GM12878 (cell line): ENCODE data around the gene MYO3B. TPM values are rescaled to one million over a fixed set of nuclear protein-coding genes. Genes with fewer than 3 reads are reported as not detected.

Source experiments
- ATAC-seq: fragments of 200-7000 bp; cut with Tn5 transposase; 3 replicates; pipeline ENCODE4 v1.9.1; 2020; ENCODE audit warnings: mild to moderate bottlenecking, moderate library complexity
- BruUV-seq: library from RNA; stranded (reverse); fragments of 400-500 nt; replicated peaks from 2 replicates; lab custom pipeline; 2021; lab: Mats Ljungman, UMichigan
- CTCF ChIA-PET: fragments of 300-600 bp; sonication (Branson Sonifier 250); formaldehyde crosslinking; extraction: SDS; loops from one replicate; lab custom pipeline; 2021; ENCODE audit warnings: inconsistent platforms; lab: Yijun Ruan, JAX
- POLR2A ChIA-PET: fragments of 350-600 bp; formaldehyde crosslinking; extraction: SDS; loops from one replicate; lab custom pipeline; 2021; ENCODE audit warnings: inconsistent platforms; lab: Charles Lee
- RAD21 ChIA-PET: fragments of 300-600 bp; sonication (Branson Sonifier 250); formaldehyde crosslinking; loops from one replicate; lab custom pipeline; 2023; ENCODE audit warnings: antibody characterized with exemption; ENCODE audit not compliant: unreplicated experiment; lab: Charles Lee
- SMC1A ChIA-PET: fragments of 300-600 bp; sonication (Branson Sonifier 250); formaldehyde crosslinking; loops from one replicate; lab custom pipeline; 2023; ENCODE audit not compliant: unreplicated experiment, uncharacterized antibody; lab: Charles Lee
- DNase-seq: peaks from one replicate; pipeline ENCODE4 v3.0.0-alpha.2; 2011; ENCODE audit warnings: low read depth, low spot score
- FAIRE-seq: peaks from 3 replicates; lab custom pipeline; 2011; peaks lifted over from hg19 to GRCh38; lab: Jason Lieb, UNC
- H2AFZ ChIP-seq: 2 replicates; pipeline ENCODE4 v1.6.0; 2011; ENCODE audit warnings: low read depth, low read length, control low read depth; ENCODE audit not compliant: control insufficient read depth
- H3K27ac ChIP-seq: 2 replicates; pipeline ENCODE4 v1.5.1; 2011; ENCODE audit warnings: control low read depth; ENCODE audit not compliant: control insufficient read depth, insufficient read depth
- H3K27me3 ChIP-seq, 2 experiments: replicated peaks in 1 of 2; 2 replicates each; pipeline versions ENCODE4 v1.6.0 to v1.6.1; 2011; ENCODE audit warnings: low read length in 1 of 2; ENCODE audit not compliant: control insufficient read depth in 2 of 2, insufficient read depth in 2 of 2
- H3K36me3 ChIP-seq, 2 experiments: 2 replicates each; pipeline ENCODE4 v1.5.1; 2011; ENCODE audit warnings: low read length in 1 of 2; ENCODE audit not compliant: control insufficient read depth in 2 of 2, insufficient read depth in 2 of 2
- H3K4me1 ChIP-seq: 2 replicates; pipeline ENCODE4 v1.6.1; 2011; ENCODE audit warnings: mild to moderate bottlenecking, low read length, moderate library complexity, mixed read lengths; ENCODE audit not compliant: control insufficient read depth, insufficient read depth
- H3K4me2 ChIP-seq: 2 replicates; pipeline ENCODE4 v1.6.0; 2011; ENCODE audit warnings: control low read depth; ENCODE audit not compliant: control insufficient read depth, insufficient read depth
- H3K4me3 ChIP-seq: fragments of 200-600 bp; sonication (generic); 2 replicates; pipeline ENCODE4 v1.5.1; 2016
- H3K79me2 ChIP-seq: 2 replicates; pipeline ENCODE4 v1.6.0; 2011; ENCODE audit warnings: low read length; ENCODE audit not compliant: control insufficient read depth, insufficient read depth
- H3K9ac ChIP-seq: 2 replicates; pipeline ENCODE4 v1.8.0; 2011; ENCODE audit warnings: low read length, control low read depth, mixed read lengths; ENCODE audit not compliant: control insufficient read depth, insufficient read depth
- H3K9me3 ChIP-seq: replicated peaks from 3 replicates; pipeline ENCODE4 v1.5.1; 2011; ENCODE audit warnings: mild to moderate bottlenecking, low read length; ENCODE audit not compliant: control insufficient read depth, insufficient read depth
- H4K20me1 ChIP-seq: 2 replicates; pipeline ENCODE4 v1.6.0; 2011; ENCODE audit not compliant: control insufficient read depth, insufficient read depth
- ASH2L ChIP-seq: fragments of 300-600, 200-600 bp; sonication (generic); IDR thresholded peaks from 2 replicates; pipeline ENCODE4 v1.6.1; 2017; ENCODE audit warnings: low read depth, mild to moderate bottlenecking, borderline replicate concordance
- BACH1 ChIP-seq: fragments of 450-650 bp; IDR thresholded peaks from 2 replicates; pipeline ENCODE4 v1.6.1; 2017; ENCODE audit warnings: mild to moderate bottlenecking, borderline replicate concordance
- BCL3 ChIP-seq: IDR thresholded peaks from 2 replicates; pipeline ENCODE4 v1.6.1; 2011; ENCODE audit warnings: borderline replicate concordance, low read depth, mild to moderate bottlenecking, moderate library complexity, low read length; ENCODE audit not compliant: insufficient read depth, poor library complexity, severe bottlenecking
- CBX5 ChIP-seq: sonication (generic); IDR thresholded peaks from 2 replicates; pipeline ENCODE4 v1.6.1; 2016; ENCODE audit warnings: low read depth, moderate library complexity, mild to moderate bottlenecking, inconsistent platforms
- CREB1 ChIP-seq: IDR thresholded peaks from 2 replicates; pipeline ENCODE4 v1.6.1; 2012; ENCODE audit warnings: low read depth, mild to moderate bottlenecking, inconsistent platforms
- CREM ChIP-seq: IDR thresholded peaks from 2 replicates; pipeline ENCODE4 v1.6.1; 2014; ENCODE audit warnings: antibody characterized with exemption, low read depth
- HDAC2 ChIP-seq: fragments of 200-600 bp; sonication (generic); IDR thresholded peaks from 2 replicates; pipeline ENCODE4 v1.6.1; 2017
- HDGF ChIP-seq: fragments of 450-650 bp; IDR thresholded peaks from 2 replicates; pipeline ENCODE4 v1.6.1; 2016; ENCODE audit warnings: antibody characterized with exemption
- LARP7 ChIP-seq: fragments of 450-650 bp; IDR thresholded peaks from 2 replicates; pipeline ENCODE4 v1.6.1; 2017; ENCODE audit warnings: mild to moderate bottlenecking
- MEF2A ChIP-seq: IDR thresholded peaks from 2 replicates; pipeline ENCODE4 v1.6.1; 2011; ENCODE audit warnings: low read depth, mild to moderate bottlenecking, low read length, moderate library complexity; ENCODE audit not compliant: insufficient read depth
- POLR2AphosphoS5 ChIP-seq: IDR thresholded peaks from 2 replicates; pipeline ENCODE4 v1.6.1; 2011; ENCODE audit warnings: mild to moderate bottlenecking, low read length, inconsistent platforms
- POU2F2 ChIP-seq: IDR thresholded peaks from 3 replicates; pipeline ENCODE4 v1.6.1; 2011; ENCODE audit warnings: low read depth, mild to moderate bottlenecking, low read length, borderline replicate concordance
- RAD51 ChIP-seq: fragments of 450-650 bp; IDR thresholded peaks from 2 replicates; pipeline ENCODE4 v1.6.1; 2016; ENCODE audit warnings: moderate library complexity, mild to moderate bottlenecking, inconsistent platforms
- RBBP5 ChIP-seq: fragments of 200-600 bp; sonication (generic); conservative IDR thresholded peaks from 2 replicates; pipeline ENCODE4 v1.6.1; 2016
- RCOR1 ChIP-seq: conservative IDR thresholded peaks from 2 replicates; pipeline ENCODE4 v1.6.1; 2012; ENCODE audit warnings: low read depth, low read length, improper control_type of control experiment
- SMC3 ChIP-seq: IDR thresholded peaks from 2 replicates; pipeline ENCODE4 v1.6.1; 2011; ENCODE audit warnings: low read length, improper control_type of control experiment, borderline replicate concordance
- SPI1 ChIP-seq: IDR thresholded peaks from 2 replicates; pipeline ENCODE4 v1.6.1; 2011; ENCODE audit warnings: low read depth, mild to moderate bottlenecking, low read length, moderate library complexity, borderline replicate concordance; ENCODE audit not compliant: insufficient read depth
- TCF12 ChIP-seq: IDR thresholded peaks from 2 replicates; pipeline ENCODE4 v1.6.1; 2011; ENCODE audit warnings: low read depth, mild to moderate bottlenecking, low read length
- WGBS: methylation state at CpG from one replicate; pipeline ENCODE4 v1.1.6; 2016; ENCODE audit warnings: low lambda C conversion rate; ENCODE audit not compliant: insufficient replicate concordance, insufficient coverage; ENCODE audit errors: missing lambda C conversion rate; 5-methylcytosine and 5-hydroxymethylcytosine counted together
- in situ Hi-C: fragments of 300-500 bp; cut with MboI; formaldehyde crosslinking; loops from 9 replicates; pipeline ENCODE4 v1.14.3; 2018; ENCODE audit warnings: mixed read lengths
- intact Hi-C: fragments of 100-400 bp; cut with micrococcal nuclease; formaldehyde crosslinking; loops from one replicate; pipeline ENCODE4 v1.14.2; 2022; ENCODE audit not compliant: unreplicated experiment
- polyA plus RNA-seq, 11 experiments: library from polyadenylated mRNA; depleted of rRNA in 4 of 11; unstranded in 6 of 11; stranded (reverse) in 5 of 11; fragments of >200 nt; fragmentation: Nextera tagmentation in 4 of 11; fragmentation: Illumina TruSeq in 1 of 11; extraction: Ambion mirVana in 4 of 11; extraction: Trizol in 1 of 11; gene quantifications; 1 replicate in 1 of 11; 2 replicates in 10 of 11; pipeline versions ENCODE4 v1.2.1 to v1.2.3, GENCODE V29; 2011 to 2016; ENCODE audit warnings: inconsistent platforms in 2 of 11, missing spikeins in 2 of 11, low read depth in 1 of 11
- total RNA-seq, 4 experiments: library from RNA; depleted of rRNA in 3 of 4; stranded (reverse); fragments of >200 nt in 3 of 4; fragmentation: Illumina TruSeq in 1 of 4; extraction: Trizol in 1 of 4; gene quantifications; 2 replicates each; pipeline versions ENCODE4 v1.2.1 to v1.2.3, GENCODE V29; 2013 to 2021
- TF ChIP-seq, protein P1 (sequence below): fragments of 450-650 bp; IDR thresholded peaks from 2 replicates; pipeline ENCODE4 v1.6.1; 2016; ENCODE audit warnings: mild to moderate bottlenecking

The MYO3B gene
- total and polyA plus RNA-seq, 10 of the 15 experiments (the other 5 are each of a cell fraction or from before 2014, with no cell fraction given) = 1.1 to 7.1 (median 2.1) TPM

- Histone ChIP-seq H2AFZ (no peak overlapping the region), H3K9me3 (no peaks in the 10 kb centered on the region; the same call in 1 of the 3 replicates), H4K20me1 (no peaks in the 10 kb centered on the region)
- RAD21 ChIA-PET = no interaction called here
- ATAC-seq = no peak
- no peak for FAIRE-seq
- TF ChIP-seq CBX5 = no peak
- no peak for TF ChIP-seq ASH2L
- TF ChIP-seq BACH1 = no peak
- no peak for TF ChIP-seq POU2F2
- TF ChIP-seq MEF2A = no peak
- TF ChIP-seq BCL3 = no peak
- no peak for TF ChIP-seq LARP7
- TF ChIP-seq, protein P1, sequence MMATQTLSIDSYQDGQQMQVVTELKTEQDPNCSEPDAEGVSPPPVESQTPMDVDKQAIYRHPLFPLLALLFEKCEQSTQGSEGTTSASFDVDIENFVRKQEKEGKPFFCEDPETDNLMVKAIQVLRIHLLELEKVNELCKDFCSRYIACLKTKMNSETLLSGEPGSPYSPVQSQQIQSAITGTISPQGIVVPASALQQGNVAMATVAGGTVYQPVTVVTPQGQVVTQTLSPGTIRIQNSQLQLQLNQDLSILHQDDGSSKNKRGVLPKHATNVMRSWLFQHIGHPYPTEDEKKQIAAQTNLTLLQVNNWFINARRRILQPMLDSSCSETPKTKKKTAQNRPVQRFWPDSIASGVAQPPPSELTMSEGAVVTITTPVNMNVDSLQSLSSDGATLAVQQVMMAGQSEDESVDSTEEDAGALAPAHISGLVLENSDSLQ = no peak
- TF ChIP-seq TCF12 = no peak
- no peak for TF ChIP-seq CREB1
- TF ChIP-seq HDAC2 = no peak
- TF ChIP-seq HDGF = no peak
- no peak for TF ChIP-seq RBBP5
- no peak for TF ChIP-seq POLR2AphosphoS5
- no peak for TF ChIP-seq RCOR1
- no peak for TF ChIP-seq SMC3
- TF ChIP-seq SPI1 = no peak
- no peak for TF ChIP-seq CREM
- no peak for TF ChIP-seq RAD51
- TF ChIP-seq, all 136 proteins: peak for 0
- H3K79me2 ChIP-seq = no peaks in the 10 kb centered on the region
- SMC1A ChIA-PET = no interaction called here
- H3K9ac ChIP-seq = no peak overlapping the region
- BruUV-seq = no TSS peak
- in situ Hi-C loops = no loop called here
- H3K36me3 ChIP-seq = no peaks in the 10 kb centered on the region
- no peak for DNase-seq
- no peak overlapping the region for H3K4me2 ChIP-seq
- 75% methylated on average over 1 of the region's 1 CpG for WGBS
- peaks cover 13% of the 10 kb centered on the region for H3K4me1 ChIP-seq
- no peak overlapping the region for H3K27ac ChIP-seq
- H3K4me3 ChIP-seq = no peak overlapping the region
- POLR2A ChIA-PET = no interaction called here
- intact Hi-C loops = no loop called here
- no peaks in the 10 kb centered on the region for H3K27me3 ChIP-seq
- CTCF ChIA-PET = no interaction called here
Observed at GRCh38 chr2:170206246-170206645, 28.3 kb downstream of the MYO3B start.
